ENCODE measurements around the gene TRPV6.

GRCh38 chr7:142842251-142842766 lies 43.2 kb downstream of the TRPV6 start:
- TF ChIP-seq CTCF (IDR thresholded peaks at IDR 0.05; ENCODE audit: insufficient read depth, low read length, poor library complexity, severe bottlenecking) (no peak), EZH2phosphoT487 (conservative IDR thresholded peaks at IDR 0.05; ENCODE audit: low read length) (no peak)
